ENCODE measurements around the gene MAG.

MAG gene

DNA sequence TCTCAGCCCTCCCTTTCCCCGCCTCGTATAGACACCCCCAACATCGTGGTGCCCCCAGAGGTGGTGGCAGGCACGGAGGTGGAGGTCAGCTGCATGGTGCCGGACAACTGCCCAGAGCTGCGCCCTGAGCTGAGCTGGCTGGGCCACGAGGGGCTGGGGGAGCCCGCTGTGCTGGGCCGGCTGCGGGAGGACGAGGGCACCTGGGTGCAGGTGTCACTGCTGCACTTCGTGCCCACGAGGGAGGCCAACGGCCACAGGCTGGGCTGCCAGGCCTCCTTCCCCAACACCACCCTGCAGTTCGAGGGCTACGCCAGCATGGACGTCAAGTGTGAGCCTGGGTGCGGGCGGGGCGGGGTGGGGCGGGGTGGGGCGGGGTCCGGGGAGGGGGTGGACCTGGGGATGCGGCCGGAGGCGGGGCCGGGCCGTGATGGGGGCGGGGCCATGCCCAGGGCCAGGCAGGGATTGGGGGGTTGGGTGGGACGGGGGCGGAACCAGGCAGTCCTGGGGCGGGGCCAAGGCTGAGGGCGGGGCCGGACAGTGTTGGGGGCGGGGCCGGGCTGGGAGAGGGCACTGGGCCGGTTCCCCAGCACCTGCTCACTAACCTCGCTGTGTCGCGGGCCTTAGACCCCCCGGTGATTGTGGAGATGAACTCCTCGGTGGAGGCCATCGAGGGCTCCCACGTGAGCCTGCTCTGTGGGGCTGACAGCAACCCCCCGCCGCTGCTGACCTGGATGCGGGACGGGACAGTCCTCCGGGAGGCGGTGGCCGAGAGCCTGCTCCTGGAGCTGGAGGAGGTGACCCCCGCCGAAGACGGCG, 7.8 kb downstream of the MAG start:
- DNase-seq (ENCODE audit: low read depth), result no peak

DNA sequence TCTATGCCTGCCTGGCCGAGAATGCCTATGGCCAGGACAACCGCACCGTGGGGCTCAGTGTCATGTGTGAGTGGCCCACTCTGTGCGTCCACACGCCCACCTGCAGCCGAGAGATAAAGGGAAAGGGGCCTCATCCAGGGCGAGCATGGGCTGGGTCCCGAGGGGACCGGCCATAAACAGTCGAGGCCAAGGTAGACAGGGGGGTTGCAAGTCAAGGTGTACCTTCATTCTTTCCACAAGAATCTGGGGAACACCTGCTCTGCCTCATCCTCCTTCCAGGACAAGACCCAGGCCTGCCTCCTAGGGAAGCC, 8.3 kb downstream of the MAG start:
- no peak for DNase-seq (ENCODE audit: low read depth)

DNA sequence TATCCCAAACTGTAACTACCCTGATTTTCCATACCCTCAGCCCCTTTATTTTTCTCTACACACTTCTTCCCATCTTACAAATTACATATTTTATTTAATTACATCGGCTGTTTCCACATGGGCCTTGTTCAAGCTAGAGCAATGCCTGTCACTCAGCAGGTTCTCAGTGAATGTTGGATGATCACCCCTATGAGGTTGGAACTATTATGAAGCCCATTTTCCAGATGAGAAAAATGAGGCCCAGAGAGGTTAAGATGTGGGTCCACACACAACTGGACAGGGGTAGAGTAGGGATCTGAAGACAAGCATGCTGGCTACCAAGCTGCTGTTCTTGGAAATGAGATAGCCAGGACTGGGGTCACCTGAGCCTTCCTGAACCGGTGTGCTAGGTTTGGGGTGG, 10.0 kb downstream of the MAG start:
- DNase-seq (ENCODE audit: low read depth), result no peak

DNA sequence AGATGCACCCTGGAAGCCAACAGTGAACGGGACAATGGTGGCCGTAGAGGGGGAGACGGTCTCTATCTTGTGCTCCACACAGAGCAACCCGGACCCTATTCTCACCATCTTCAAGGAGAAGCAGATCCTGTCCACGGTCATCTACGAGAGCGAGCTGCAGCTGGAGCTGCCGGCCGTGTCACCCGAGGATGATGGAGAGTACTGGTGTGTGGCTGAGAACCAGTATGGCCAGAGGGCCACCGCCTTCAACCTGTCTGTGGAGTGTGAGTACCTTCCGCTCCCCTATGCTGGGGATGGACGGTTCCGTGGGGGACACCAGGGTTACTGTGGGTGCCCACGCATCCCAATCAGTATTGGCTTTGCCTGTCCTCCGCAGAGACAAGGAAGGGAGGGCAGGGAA, 10.5 kb downstream of the MAG start:
- DNase-seq (ENCODE audit: low read depth), result no peak

DNA sequence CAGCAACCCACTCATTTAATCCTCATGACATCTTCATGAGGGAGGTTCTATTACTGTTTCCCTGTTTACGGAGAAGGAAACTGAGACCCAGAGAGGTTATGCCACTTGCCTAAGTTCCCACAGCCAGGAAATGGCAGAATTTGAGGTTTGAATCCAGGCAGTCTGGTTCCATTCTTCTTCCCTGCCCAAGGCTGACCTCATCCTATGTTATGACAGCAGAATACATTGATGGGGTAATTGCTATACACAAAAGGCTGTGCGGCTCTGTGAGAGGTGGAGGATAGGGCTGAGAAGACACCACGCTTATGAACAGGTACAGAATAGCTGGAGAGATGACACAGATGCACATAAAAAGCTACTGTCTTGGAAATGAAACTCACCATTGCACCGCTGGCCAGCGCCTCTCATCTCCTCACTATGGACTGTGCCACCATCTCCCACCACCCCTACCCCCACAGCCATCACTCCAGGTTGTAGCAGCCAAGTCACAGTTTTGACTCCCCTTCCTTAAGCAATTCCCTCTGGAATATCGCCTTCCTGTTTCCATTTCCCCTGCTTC, 11.5 kb downstream of the MAG start:
- DNase-seq (ENCODE audit: low read depth), result no peak

DNA sequence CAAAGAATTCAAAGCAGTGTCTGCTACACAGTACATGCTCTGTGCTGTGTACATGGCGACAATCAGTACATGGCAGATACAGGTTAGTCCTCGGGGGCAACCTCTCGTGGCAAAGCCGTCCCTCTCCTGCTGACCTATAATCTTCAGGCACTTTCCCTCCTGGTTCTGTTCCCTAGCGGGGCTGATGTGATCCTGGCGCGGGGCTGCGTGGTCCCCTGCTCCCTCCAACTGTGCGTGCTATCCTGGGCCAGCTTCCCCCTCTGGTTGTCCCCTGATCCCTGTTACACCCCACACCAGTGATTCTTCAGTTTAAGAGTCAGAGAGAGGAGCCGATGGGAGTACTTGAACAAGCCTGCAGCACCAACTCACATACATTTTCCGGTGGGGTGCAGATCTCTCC, 12.1 kb downstream of the MAG start:
- no peak for DNase-seq (ENCODE audit: low read depth)

DNA sequence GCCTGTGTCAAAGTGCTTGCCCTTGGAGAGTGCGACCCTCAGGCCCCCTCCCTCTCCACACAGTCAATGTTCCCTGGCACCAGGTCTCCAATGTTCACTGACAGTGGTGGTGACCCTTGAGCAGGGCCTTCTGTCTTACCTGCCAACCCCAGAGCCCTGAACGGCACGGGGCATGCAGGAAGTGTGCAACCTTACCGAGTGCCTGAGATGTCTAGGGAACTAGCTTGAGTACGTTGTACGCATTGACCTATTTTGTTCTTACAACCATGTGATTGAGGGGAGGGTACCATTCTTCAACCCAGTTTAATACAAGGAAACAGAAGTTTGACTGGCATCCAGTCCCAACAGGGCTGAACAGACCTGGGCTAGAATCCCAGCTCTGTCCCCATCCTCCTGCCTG, 13.2 kb downstream of the MAG start:
- DNase-seq (ENCODE audit: low read depth), result no peak

DNA sequence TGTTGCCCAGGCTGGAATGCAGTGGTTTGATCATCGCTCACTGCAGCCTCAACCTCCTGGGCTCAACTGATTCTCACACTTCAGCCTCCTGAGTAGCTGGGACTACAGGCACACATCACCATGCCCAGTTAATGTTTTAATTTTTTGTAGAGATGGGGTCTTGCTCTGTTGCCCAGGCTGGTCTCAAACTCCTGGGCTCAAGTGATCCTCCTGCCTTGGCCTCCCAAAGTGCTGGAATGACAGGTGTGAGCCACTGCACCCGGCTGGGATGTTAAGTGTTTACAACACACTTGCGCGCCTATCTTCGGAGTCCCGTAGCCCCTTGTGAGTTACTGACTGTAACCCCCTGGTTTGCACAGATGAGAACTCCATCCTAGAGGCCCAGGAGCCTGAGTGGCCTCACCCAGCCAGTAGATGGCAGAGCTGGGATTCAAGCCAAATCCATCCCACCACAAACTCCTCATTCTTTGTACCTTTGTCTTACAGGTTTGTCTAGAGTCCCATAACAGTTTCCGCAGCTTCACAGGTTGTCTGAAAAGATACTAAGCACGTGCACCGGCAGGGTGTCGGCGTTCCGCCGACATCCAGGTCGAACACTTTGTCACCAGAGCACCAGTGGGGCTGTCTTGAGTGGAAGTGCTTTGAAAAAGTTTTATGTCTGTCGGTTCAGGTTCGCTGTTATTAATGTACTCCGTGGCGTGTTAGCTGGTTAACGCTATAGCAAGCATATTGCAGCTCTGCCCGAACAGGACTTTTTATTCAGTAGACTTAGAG, 14.7 kb downstream of the MAG start:
- DNase-seq (ENCODE audit: low read depth), result no peak

DNA sequence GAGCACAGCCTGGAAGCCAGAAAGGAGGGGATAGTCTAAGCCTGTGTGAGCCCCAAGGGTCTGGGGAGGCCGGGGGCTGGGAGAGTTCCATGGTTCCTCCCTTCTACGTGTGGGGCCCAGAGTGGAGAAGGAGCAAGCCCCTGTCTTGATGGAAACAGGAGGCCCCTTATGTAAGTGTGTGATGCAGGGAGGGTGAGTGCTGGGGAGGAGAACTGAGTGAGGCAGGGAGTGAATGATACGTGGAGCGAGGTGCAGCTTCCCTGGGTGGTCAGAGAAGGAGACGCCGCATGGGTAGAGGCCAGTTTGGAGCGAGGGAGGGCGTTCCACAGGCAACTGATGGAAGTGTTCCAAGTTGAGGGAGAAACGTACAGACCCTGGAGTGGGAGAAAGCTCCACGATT, 16.0 kb downstream of the MAG start:
- no peak for DNase-seq (ENCODE audit: low read depth)

DNA sequence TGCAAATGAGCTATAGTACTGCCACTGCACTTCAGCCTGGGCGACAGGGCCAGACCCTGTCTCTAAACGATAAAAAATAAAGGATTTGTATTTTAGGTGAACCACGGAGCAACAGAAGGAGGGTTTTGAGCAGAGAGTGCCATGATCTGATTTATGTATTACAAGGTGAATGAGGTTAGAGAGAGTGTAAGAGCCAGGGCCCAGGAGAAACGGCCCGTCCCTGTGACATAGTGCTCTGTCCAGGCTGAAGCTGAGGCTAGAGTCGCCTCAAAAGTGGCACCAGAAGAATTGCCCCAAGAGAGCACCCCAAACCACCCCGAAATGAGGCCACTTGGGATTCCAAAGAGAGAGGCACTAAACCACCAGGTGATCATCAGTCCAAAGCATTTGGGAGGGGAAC, 16.9 kb downstream of the MAG start:
- no peak for DNase-seq (ENCODE audit: low read depth)

DNA sequence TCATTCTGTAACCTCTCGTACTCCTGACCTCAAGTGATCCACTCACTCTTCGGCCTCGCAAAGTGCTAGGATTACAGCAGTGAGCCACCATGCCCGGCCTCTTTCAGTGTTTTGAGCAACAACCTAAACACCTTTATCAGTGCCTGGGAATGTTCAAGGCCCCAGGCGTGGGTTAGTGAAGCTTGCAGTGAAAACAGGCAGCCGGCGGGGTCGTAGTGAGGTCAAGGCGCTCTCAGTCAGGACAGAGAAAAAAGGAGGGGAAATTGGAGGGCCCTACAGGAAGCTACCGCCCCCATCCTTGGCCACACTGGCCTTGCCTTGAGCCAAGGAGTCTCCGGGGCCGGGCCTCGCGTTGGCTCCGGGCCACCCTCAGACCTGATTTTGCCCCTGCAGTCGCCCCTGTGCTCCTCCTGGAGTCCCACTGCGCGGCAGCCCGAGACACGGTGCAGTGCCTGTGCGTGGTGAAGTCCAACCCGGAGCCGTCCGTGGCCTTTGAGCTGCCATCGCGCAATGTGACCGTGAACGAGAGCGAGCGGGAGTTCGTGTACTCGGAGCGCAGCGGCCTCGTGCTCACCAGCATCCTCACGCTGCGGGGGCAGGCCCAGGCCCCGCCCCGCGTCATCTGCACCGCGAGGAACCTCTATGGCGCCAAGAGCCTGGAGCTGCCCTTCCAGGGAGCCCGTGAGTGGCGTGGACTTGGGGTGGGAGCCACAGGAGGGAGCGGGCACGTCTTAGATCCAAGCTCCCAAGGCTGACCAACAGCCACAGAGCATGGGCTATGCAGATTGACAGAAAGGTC, 17.7 kb downstream of the MAG start:
- DNase-seq (ENCODE audit: low read depth), result no peak

DNA sequence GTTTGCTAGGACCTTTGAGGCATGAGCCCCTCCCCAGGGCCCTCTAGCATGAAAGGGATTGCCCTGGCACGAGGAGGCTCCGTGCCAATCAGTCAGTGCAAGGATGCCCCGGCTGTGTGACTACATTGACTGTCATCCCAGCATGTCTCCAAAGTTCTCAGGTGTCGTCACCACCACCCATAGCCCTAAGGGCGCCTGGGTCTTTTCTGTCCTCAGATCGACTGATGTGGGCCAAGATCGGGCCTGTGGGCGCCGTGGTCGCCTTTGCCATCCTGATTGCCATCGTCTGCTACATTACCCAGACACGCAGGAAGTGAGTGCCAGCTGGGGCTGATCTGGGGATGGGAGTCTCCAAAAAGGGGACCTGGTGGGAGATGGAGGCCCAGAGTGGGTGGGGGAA, 18.4 kb downstream of the MAG start:
- no peak for DNase-seq (ENCODE audit: low read depth)

DNA sequence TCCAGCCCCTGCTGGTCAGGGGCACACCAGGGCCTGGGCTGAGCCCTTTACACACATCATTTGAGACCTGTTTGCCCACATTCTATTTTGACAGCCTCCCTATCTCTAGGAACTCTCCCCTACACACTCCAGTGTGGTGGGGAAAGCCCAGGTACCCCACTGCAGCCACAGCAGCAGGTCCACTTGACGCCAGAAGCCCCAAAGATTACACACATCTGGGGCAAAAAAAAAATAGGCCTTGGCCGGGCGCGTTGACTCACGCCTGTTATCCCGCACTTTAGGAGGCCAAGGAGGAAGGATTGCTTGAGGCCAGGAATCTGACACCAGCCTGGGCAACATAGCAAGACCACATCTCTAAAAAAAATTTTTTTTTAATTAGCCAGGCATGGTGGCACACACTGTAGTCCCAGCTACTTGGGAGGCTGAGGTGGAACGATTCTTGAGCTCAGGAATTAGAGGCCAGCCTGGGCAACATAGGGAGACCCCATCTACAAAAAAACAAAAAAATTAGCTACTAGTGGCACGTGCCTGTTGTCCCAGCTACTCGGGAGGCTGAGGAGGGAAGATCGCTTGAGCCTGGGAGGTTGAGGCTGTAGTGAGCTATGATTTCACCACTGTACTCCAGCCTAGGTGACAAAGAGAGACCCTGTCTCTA, 19.0 kb downstream of the MAG start:
- DNase-seq (ENCODE audit: low read depth), result no peak

DNA sequence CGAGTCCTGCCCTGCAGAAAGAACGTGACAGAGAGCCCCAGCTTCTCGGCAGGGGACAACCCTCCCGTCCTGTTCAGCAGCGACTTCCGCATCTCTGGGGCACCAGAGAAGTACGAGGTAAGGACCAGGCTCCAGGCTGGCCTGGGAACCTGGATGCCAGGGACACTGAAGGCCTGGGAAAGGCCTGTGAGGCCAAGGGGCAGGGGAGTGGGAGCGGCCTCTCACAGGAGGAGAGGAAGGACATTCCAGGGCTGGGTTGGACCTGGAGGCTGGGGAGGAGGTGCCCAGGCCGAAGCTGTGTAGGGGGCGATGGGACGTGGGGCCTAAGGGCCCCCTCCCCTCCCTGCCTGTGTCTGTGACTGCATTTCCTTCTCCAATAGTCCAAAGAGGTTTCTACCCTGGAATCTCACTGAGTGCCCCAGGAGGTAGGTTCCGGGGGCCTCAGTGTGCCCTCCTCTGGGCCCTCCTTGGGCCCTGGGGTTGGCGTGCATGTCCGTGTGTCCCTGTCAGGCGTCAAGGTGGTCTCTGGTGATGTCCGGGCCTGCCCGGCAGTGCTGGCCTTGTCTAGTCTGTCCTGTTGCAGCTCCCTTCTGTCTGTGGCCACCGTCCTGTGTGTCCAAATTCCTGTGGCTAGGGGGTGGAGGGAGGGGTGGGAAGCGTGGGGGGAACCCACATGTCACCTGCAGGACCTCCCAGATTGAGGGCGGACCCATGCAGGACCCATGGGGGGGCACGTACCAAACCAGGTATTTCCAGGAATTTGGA, 20.1 kb downstream of the MAG start:
- DNase-seq (ENCODE audit: low read depth), result no peak

DNA sequence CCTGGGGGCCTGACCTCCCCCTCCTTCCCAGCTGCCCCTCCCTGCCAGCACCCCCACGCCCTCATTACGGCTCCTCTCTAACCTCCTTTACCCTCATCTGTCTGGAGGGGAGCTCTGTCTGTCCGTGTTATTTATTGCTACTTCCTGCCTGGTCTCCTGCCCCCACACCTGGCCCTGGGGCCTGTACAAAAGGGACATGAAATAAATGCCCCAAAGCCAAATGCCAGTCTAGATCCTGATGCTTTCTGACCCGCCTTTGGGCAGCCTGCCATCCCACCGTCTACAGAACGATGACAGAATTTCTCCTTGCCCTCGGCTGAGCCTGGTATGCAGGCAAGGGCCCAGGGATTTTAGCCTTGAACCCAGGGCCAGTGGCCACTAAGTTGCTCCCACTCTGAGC, 21.6 kb downstream of the MAG start:
- DNase-seq (ENCODE audit: low read depth), result no peak

DNA sequence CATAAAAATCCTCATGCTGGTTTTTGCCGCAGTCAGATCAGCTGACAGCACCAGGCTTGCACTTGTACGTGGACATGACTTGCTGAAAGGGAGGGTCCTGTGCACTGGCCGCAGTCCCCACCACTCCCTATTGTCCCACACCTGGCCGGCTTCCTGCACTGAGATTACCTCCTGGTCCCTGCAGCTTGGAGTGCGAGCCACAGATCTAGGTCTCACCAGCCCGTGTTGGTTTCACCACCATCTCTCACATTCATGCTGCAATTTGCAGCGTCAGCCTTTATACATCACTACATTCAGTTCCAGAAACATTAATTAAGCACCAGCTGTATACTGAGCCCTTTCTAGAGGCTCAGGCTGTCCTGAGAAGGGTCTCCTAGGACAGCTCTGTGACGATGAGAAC, 22.1 kb downstream of the MAG start:
- no peak for DNase-seq (ENCODE audit: low read depth)

DNA sequence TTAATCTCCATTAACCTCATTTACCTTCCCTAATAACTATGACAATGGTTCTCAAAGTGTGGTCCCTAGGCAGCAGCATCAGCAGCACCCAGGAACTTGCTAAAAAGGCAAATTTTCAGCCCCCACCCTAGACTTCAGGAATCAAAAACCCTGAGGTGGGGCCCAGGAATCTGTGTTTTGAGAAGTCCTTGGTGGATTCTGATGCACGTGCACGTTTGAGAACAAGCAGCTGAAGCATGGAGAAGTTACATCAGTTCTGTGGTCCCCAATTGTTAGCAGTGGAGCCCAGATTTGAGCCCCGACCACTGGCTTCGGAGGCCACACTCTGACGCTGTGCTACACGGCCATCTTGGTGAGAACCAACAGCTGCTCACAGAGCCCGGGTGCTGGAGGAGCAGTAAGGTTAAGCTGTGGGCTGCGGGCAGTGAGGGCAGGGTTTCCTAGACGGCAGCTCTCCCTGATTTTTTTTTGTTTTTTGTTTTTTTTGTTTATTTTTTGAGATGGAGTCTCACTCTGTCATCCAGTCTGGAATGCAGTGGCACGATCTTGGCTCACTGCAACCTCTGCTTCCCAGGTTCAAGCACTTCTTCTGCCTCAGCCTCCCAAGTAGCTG, 23.0 kb downstream of the MAG start:
- no peak for DNase-seq (ENCODE audit: low read depth)

DNA sequence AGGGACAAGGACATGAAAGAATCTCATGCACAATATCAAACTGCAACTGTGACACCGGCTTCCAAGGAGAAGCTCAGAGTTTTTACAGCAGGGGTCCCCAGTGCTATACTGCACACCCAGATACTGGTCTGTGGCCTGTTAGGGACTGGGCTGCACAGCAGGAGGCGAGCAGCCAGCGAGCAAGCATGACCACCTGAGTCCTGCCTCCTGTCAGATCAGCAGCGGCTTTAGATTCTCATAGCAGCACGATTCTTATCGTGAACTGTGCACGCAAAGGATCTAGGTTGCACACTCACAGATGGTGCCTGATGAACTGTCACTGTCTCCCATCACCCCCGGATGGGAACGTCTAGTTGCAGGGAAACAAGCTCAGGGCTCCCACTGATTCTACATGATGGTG, 23.9 kb downstream of the MAG start:
- no peak for DNase-seq (ENCODE audit: low read depth)

DNA sequence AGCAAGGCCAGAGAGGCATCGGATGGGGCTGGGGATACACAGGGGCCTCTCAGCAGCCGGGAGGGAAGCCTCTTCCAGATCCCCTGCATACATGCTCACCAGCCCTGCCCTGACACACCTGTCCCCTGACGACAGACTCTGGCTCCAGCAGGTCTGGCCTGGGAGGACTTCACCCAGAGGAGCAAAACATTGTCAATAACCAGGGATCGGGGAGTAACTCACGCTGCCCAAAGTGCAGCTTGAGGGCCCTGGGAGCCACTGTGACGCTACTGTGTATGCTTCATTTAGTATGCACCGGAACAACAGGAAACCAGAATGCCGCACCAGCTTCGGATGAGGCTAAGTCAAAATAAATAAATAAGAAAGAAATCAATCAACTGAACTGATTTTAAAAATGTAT, 24.6 kb downstream of the MAG start:
- no peak for DNase-seq (ENCODE audit: low read depth)

DNA sequence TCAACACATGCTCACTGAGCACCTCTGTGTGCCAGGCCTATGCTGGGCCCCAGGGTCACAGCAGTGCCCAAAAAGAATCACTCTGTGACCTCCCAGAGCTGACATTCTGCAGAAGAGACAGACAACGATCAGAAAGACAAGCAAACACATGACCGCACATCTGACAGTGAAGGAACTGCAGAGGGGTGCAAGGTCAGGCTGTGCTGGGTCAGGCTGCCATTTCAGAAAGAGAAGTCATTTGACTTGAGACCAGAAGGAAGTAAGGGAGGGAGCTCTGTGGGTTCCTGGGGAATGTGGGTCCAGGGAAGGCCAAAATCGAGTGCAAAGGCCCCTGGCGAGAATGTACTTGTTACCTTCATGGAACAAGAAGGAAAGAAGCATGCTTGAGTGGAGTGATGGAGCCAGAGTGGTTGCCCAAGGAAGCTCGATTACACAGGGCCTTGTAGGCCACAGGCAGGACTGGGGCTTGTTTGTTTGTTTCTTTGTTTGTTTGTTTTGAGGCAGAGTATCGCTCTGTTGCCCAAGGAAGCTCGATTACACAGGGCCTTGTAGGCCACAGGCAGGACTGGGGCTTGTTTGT, 25.6 kb downstream of the MAG start:
- DNase-seq (ENCODE audit: low read depth), result no peak
